Common myeloid progenitor, CD34-positive (primary cell): ENCODE data around the gene S1PR3.
A peak's percentile ranks its signal among the peaks of the same experiment; 100 is the strongest.

Source experiments
- CTCF ChIA-PET: fragments of 350-600 bp; sonication (Branson Sonifier 250); formaldehyde crosslinking; loops from one replicate; lab custom pipeline; 2021; ENCODE audit warnings: antibody characterized with exemption; lab: Charles Lee
- POLR2A ChIA-PET: fragments of 350-600 bp; sonication (Branson Sonifier 250); formaldehyde crosslinking; loops from one replicate; lab custom pipeline; 2021; ENCODE audit warnings: antibody characterized with exemption; lab: Charles Lee
- DNase-seq, 3 donors: peaks; one replicate each; pipeline versions ENCODE4 v3.0.0 to v3.0.0-alpha.2; 2013
- H3K27ac ChIP-seq, 2 experiments: 1 replicate in 1 of 2; 2 replicates in 1 of 2; pipeline ENCODE4 v1.7.0; 2013; ENCODE audit warnings: inconsistent platforms in 2 of 2, low read length in 2 of 2, mild to moderate bottlenecking in 2 of 2, low read depth in 1 of 2, moderate library complexity in 1 of 2; ENCODE audit not compliant: severe bottlenecking in 2 of 2, insufficient read depth in 1 of 2, poor library complexity in 1 of 2
- H3K27me3 ChIP-seq, 5 experiments: replicated peaks in 2 of 5; 1 replicate in 3 of 5; 2 replicates in 2 of 5; pipeline versions ENCODE4 v1.6.1 to v1.7.0; 2013; ENCODE audit warnings: low read length in 4 of 5, mild to moderate bottlenecking in 2 of 5, moderate library complexity in 2 of 5, inconsistent platforms in 1 of 5; ENCODE audit not compliant: insufficient read depth in 5 of 5, control insufficient read depth in 4 of 5
- H3K36me3 ChIP-seq, 4 experiments: 1 replicate in 2 of 4; 2 replicates in 2 of 4; pipeline versions ENCODE4 v1.6.1 to v1.7.0; 2013; ENCODE audit warnings: low read length in 3 of 4, control low read depth in 1 of 4, mild to moderate bottlenecking in 1 of 4; ENCODE audit not compliant: control insufficient read depth in 4 of 4, insufficient read depth in 4 of 4
- H3K4me1 ChIP-seq, 4 experiments: 1 replicate in 3 of 4; 2 replicates in 1 of 4; pipeline versions ENCODE4 v1.6.1 to v1.7.1; 2013; ENCODE audit warnings: low read length in 3 of 4, mild to moderate bottlenecking in 3 of 4, control low read depth in 1 of 4, inconsistent platforms in 1 of 4, moderate library complexity in 1 of 4; ENCODE audit not compliant: control insufficient read depth in 4 of 4, insufficient read depth in 4 of 4; ENCODE audit errors: control extremely low read depth in 1 of 4
- H3K4me3 ChIP-seq, 7 experiments: 1 replicate in 4 of 7; 2 replicates in 3 of 7; pipeline versions ENCODE4 v1.5.1 to v1.7.0; 2013; ENCODE audit warnings: mild to moderate bottlenecking in 7 of 7, low read length in 6 of 7, moderate library complexity in 6 of 7, inconsistent platforms in 2 of 7, low read depth in 2 of 7, control low read depth in 1 of 7; ENCODE audit not compliant: insufficient read depth in 4 of 7, control insufficient read depth in 1 of 7; ENCODE audit errors: extremely low read depth in 1 of 7
- H3K9me3 ChIP-seq, 5 experiments: 1 replicate in 4 of 5; 2 replicates in 1 of 5; pipeline versions ENCODE4 v1.6.1 to v1.7.1; 2013; ENCODE audit warnings: low read length in 4 of 5, mild to moderate bottlenecking in 2 of 5, inconsistent platforms in 1 of 5, low read depth in 1 of 5, moderate library complexity in 1 of 5; ENCODE audit not compliant: control insufficient read depth in 4 of 5, insufficient read depth in 2 of 5; ENCODE audit errors: control extremely low read depth in 1 of 5
- WGBS: methylation state at CpG from one replicate; pipeline ENCODE4 v1.1.5; 2013; ENCODE audit not compliant: insufficient coverage; 5-methylcytosine and 5-hydroxymethylcytosine counted together

The S1PR3 gene

DNA sequence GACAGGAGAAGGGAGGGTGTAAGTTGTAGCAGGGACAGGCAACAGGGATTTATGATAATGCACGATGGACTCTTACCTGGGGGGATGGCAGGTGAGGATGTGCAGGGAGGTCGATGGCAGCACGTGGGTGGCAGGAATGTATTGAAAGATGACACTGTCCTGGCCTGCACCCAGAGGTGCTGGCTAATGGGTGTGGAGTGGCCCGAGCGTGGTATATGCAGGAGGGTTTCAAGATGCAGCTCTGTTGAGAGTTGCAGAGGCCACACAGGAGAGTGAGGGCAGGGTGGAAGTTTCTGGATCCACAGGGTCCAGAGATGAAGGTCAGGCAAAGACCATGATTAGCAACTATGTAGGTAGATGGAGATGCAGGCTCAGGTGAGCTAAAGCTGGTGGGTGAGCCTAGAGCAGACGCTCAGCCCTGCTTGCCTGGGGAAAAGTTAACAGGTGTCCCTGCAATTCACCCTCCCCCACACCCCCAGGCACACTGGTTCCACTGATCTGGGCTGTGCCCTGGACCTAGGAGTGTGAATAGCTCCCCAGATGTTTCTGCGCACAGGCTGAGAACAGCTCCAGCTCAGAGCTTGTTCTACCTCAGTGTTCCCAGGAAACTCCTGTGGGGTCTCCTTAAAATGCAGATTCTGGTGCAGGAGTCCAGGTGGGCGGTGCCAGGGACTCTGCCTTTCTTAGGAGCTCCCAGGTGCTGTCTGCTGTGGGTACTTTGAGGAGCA is 21.5 kb upstream of the S1PR3 start:
- DNase-seq, result no peak
- WGBS, result 94% methylated on average over 7 of the region's 8 CpGs
- Histone ChIP-seq H3K9me3 (peaks cover 0 to 17% (median 0%) of the 10 kb centered on the region in 5 experiments), H3K27me3 (peaks cover 0 to 44% (median 8%) of the 10 kb centered on the region in 5 experiments), H3K4me3 (no peak overlapping the region), H3K36me3 (no peaks in the 10 kb centered on the region), H3K4me1 (no peaks in the 10 kb centered on the region), H3K27ac (no peak overlapping the region)
- POLR2A ChIA-PET, result no interaction called here
- CTCF ChIA-PET, result no interaction called here

GRCh38 chr9:88971131-88971960 is 19.9 kb upstream of the S1PR3 start:
- CTCF ChIA-PET, result no interaction called here

GRCh38 chr9:88972401-88972800 is 18.9 kb upstream of the S1PR3 start:
- no peaks in the 10 kb centered on the region for H3K36me3 ChIP-seq
- H3K4me3 ChIP-seq, result no peak overlapping the region
- no peak overlapping the region for H3K27ac ChIP-seq
- 94% methylated on average over 2 of the region's 4 CpGs for WGBS
- H3K9me3 ChIP-seq, result peaks cover 0 to 17% (median 0%) of the 10 kb centered on the region in 5 experiments
- DNase-seq, result no peak
- peaks cover 0 to 51% (median 10%) of the 10 kb centered on the region in 5 experiments for H3K27me3 ChIP-seq
- ChIA-PET CTCF (no interaction called here), POLR2A (no interaction called here)
- no peaks in the 10 kb centered on the region for H3K4me1 ChIP-seq

More at GRCh38 chr9:88971131-88971960, 19.9 kb upstream of the S1PR3 start:
- DNase-seq, result no peak
- Histone ChIP-seq H3K27ac (no peak overlapping the region), H3K4me1 (no peaks in the 10 kb centered on the region), H3K9me3 (peaks cover 0 to 17% (median 0%) of the 10 kb centered on the region in 5 experiments), H3K4me3 (no peak overlapping the region), H3K27me3 (peaks cover 0 to 47% (median 8%) of the 10 kb centered on the region in 5 experiments), H3K36me3 (no peaks in the 10 kb centered on the region)
- POLR2A ChIA-PET, result no interaction called here
- WGBS, result 83% methylated on average over 23 of the region's 23 CpGs

- 95% methylated on average over 11 of the region's 12 CpGs for whole genome bisulfite sequencing
- no peaks in the 10 kb centered on the region for H3K4me1 ChIP-seq
- peaks cover 0 to 17% (median 0%) of the 10 kb centered on the region in 5 experiments for H3K9me3 ChIP-seq
- peaks cover 0 to 59% (median 8%) of the 10 kb centered on the region in 5 experiments for H3K27me3 ChIP-seq
- no peak overlapping the region for H3K4me3 ChIP-seq
- H3K36me3 ChIP-seq, result no peaks in the 10 kb centered on the region
- ChIA-PET POLR2A (no interaction called here), CTCF (no interaction called here)
- peak; percentile 13 to 57 (median 17) for DNase-seq
- no peak overlapping the region for H3K27ac ChIP-seq
These were observed 17.8 kb upstream of the S1PR3 start for GRCh38 chr9:88973281-88974045.

- Histone ChIP-seq H3K4me1 (no peaks in the 10 kb centered on the region), H3K36me3 (no peaks in the 10 kb centered on the region), H3K27me3 (peaks cover 0 to 49% (median 8%) of the 10 kb centered on the region in 5 experiments), H3K27ac (no peak overlapping the region), H3K4me3 (no peak overlapping the region), H3K9me3 (peaks cover 0 to 17% (median 0%) of the 10 kb centered on the region in 5 experiments)
- CTCF ChIA-PET, result no interaction called here
- WGBS, result 100% methylated on average over 1 of the region's 7 CpGs
- POLR2A ChIA-PET, result no interaction called here
- DNase-seq, result peak in 1 of 3 donors; percentile 15
These were observed 16.6 kb upstream of the S1PR3 start for GRCh38 chr9:88974641-88975040.

- DNase-seq, result no peak
- ChIA-PET POLR2A (no interaction called here), CTCF (no interaction called here)
- H3K36me3 ChIP-seq, result no peaks in the 10 kb centered on the region
- 83% methylated on average over 7 of the region's 8 CpGs for whole genome bisulfite sequencing
- no peak overlapping the region for H3K27ac ChIP-seq
- H3K4me3 ChIP-seq, result no peak overlapping the region
- no peaks in the 10 kb centered on the region for H3K4me1 ChIP-seq
- peaks cover 0 to 46% (median 8%) of the 10 kb centered on the region in 5 experiments for H3K27me3 ChIP-seq
- H3K9me3 ChIP-seq, result peaks cover 0 to 20% (median 0%) of the 10 kb centered on the region in 5 experiments
These were observed 15.0 kb upstream of the S1PR3 start for GRCh38 chr9:88975966-88976889.
